Upper lobe of left lung (tissue), 4 donors: ENCODE measurements around the gene GPATCH3.
"Not testable (repeated sequence)": the region's sequence is repeated elsewhere in the genome, so short reads cannot be mapped to it uniquely, and the experiment has no call there.

Source experiments
- POLR2A ChIP-seq, 4 donors: fragments of 450-650 bp; IDR thresholded peaks; one replicate each; pipeline ENCODE4 v1.5.1; 2016 to 2017; ENCODE audit warnings: antibody characterized with exemption in 4 of 4, mild to moderate bottlenecking in 2 of 4
- TF ChIP-seq, protein P1 (sequence below), 6 experiments: fragments of 450-650 bp in 4 of 6; fragments of 200-600 bp in 2 of 6; sonication (generic) in 2 of 6; IDR thresholded peaks; one replicate each; pipeline ENCODE4 v1.5.1; 2016 to 2019; ENCODE audit warnings: antibody characterized with exemption in 6 of 6

DNA sequence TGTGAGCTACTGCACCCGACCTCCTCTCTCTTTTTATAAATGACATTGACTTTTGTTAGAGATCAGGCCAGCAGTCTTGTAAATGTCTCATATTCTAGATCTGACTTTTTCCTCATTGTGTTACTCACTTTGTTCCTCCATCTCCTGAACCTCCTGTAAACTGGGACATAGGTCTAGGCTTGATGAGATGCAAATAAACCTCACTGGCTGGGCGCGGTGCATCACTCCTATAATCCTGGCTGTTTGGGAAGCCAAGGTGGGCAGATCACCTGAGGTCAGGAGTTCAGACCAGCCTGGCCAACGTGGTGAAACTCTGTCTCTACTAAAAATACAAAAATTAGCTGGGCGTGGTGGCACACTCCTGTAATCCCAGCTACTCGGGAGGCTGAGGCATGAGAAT lies 52.4 kb downstream of the GPATCH3 start:
- TF ChIP-seq, protein P1, sequence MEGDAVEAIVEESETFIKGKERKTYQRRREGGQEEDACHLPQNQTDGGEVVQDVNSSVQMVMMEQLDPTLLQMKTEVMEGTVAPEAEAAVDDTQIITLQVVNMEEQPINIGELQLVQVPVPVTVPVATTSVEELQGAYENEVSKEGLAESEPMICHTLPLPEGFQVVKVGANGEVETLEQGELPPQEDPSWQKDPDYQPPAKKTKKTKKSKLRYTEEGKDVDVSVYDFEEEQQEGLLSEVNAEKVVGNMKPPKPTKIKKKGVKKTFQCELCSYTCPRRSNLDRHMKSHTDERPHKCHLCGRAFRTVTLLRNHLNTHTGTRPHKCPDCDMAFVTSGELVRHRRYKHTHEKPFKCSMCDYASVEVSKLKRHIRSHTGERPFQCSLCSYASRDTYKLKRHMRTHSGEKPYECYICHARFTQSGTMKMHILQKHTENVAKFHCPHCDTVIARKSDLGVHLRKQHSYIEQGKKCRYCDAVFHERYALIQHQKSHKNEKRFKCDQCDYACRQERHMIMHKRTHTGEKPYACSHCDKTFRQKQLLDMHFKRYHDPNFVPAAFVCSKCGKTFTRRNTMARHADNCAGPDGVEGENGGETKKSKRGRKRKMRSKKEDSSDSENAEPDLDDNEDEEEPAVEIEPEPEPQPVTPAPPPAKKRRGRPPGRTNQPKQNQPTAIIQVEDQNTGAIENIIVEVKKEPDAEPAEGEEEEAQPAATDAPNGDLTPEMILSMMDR (IDR thresholded peaks at IDR 0.05), result not testable (repeated sequence)
- TF ChIP-seq POLR2A (IDR thresholded peaks at IDR 0.05), result not testable (repeated sequence)
